WTC11 (cell line): ENCODE results near the gene BCAR3. TPM values are rescaled to one million over a fixed set of nuclear protein-coding genes. Genes with fewer than 3 reads are reported as not detected.

Experiments used
- ATAC-seq: fragments of 200-7000 bp; cut with Tn5 transposase; 2 replicates; pipeline ENCODE4 v1.10.0; 2021; ENCODE audit warnings: mild to moderate bottlenecking, moderate library complexity
- CTCF ChIA-PET: fragments of 300-600 bp; sonication (Branson Sonifier 250); formaldehyde crosslinking; loops from one replicate; lab custom pipeline; 2021; ENCODE audit warnings: antibody characterized with exemption; lab: Charles Lee
- POLR2A ChIA-PET: fragments of 350-600 bp; sonication (Branson Sonifier 250); formaldehyde crosslinking; loops from one replicate; lab custom pipeline; 2021; ENCODE audit warnings: antibody characterized with exemption; lab: Charles Lee
- DNase-seq: peaks from one replicate; pipeline ENCODE4 v3.0.0; 2021; ENCODE audit warnings: low spot score
- H3K27ac Mint-ChIP-seq: 2 replicates; pipeline ENCODE4 v1.8.0; 2021; ENCODE audit warnings: mixed read lengths
- H3K27me3 Mint-ChIP-seq: 2 replicates; pipeline ENCODE4 v1.8.0; 2021; ENCODE audit warnings: low read depth, mild to moderate bottlenecking, moderate library complexity, mixed read lengths
- H3K36me3 Mint-ChIP-seq: 2 replicates; pipeline ENCODE4 v1.8.0; 2021; ENCODE audit warnings: mixed read lengths
- H3K4me1 Mint-ChIP-seq: 2 replicates; pipeline ENCODE4 v1.8.0; 2022; ENCODE audit warnings: mixed read lengths
- H3K4me3 Mint-ChIP-seq: 2 replicates; pipeline ENCODE4 v1.8.0; 2021; ENCODE audit warnings: mild to moderate bottlenecking, moderate library complexity, mixed read lengths
- H3K9me3 Mint-ChIP-seq: 2 replicates; pipeline ENCODE4 v1.8.0; 2021; ENCODE audit warnings: mixed read lengths
- ATF1 ChIP-seq: sonication (generic); formaldehyde crosslinking; IDR thresholded peaks from 2 replicates; pipeline ENCODE4 v1.8.1; 2023; ENCODE audit warnings: mild to moderate bottlenecking, moderate library complexity, missing genetic modification reagents
- CBFB ChIP-seq: sonication (generic); formaldehyde crosslinking; IDR thresholded peaks from 2 replicates; pipeline ENCODE4 v1.8.1; 2022; ENCODE audit warnings: mild to moderate bottlenecking, low read depth, missing genetic modification reagents
- EMX1 ChIP-seq: fragments of 250-450 bp; sonication (Bioruptor Pico); IDR thresholded peaks from 2 replicates; pipeline ENCODE4 v1.8.0; 2021; ENCODE audit warnings: mild to moderate bottlenecking
- ESRRA ChIP-seq: sonication (generic); formaldehyde crosslinking; IDR thresholded peaks from 2 replicates; pipeline ENCODE4 v1.8.1; 2022; ENCODE audit warnings: mild to moderate bottlenecking, missing genetic modification reagents, borderline replicate concordance
- GABPB1 ChIP-seq: sonication (generic); formaldehyde crosslinking; IDR thresholded peaks from 2 replicates; pipeline ENCODE4 v1.8.1; 2023; ENCODE audit warnings: mild to moderate bottlenecking, missing genetic modification reagents
- GTF2I ChIP-seq: fragments of 250-450 bp; sonication (Bioruptor Pico); conservative IDR thresholded peaks from 2 replicates; pipeline ENCODE4 v1.4.0; 2021; ENCODE audit warnings: mild to moderate bottlenecking
- JAZF1 ChIP-seq: fragments of 250-450 bp; sonication (Bioruptor Pico); IDR thresholded peaks from 2 replicates; pipeline ENCODE4 v1.9.0; 2021; ENCODE audit warnings: moderate library complexity, mild to moderate bottlenecking, inconsistent platforms
- NFE2L1 ChIP-seq: sonication (generic); formaldehyde crosslinking; IDR thresholded peaks from 2 replicates; pipeline ENCODE4 v1.8.1; 2023; ENCODE audit warnings: missing genetic modification reagents
- NR2C2 ChIP-seq: sonication (generic); formaldehyde crosslinking; IDR thresholded peaks from 2 replicates; pipeline ENCODE4 v1.8.0; 2022; ENCODE audit warnings: mild to moderate bottlenecking, missing genetic modification reagents
- NR3C1 ChIP-seq: sonication (generic); formaldehyde crosslinking; conservative IDR thresholded peaks from 2 replicates; pipeline ENCODE4 v1.8.1; 2023; ENCODE audit warnings: low read depth, mild to moderate bottlenecking, missing genetic modification reagents
- ZNF121 ChIP-seq: sonication (generic); formaldehyde crosslinking; IDR thresholded peaks from 2 replicates; pipeline ENCODE4 v1.8.0; 2023; ENCODE audit warnings: missing genetic modification reagents
- ZNF232 ChIP-seq: sonication (generic); formaldehyde crosslinking; IDR thresholded peaks from 2 replicates; pipeline ENCODE4 v1.8.0; 2022; ENCODE audit warnings: mild to moderate bottlenecking, missing genetic modification reagents
- ZNF671 ChIP-seq: fragments of 250-450 bp; sonication (Bioruptor Pico); IDR thresholded peaks from 2 replicates; pipeline ENCODE4 v1.8.0; 2021; ENCODE audit warnings: mild to moderate bottlenecking
- total RNA-seq: library from RNA; stranded (reverse); gene quantifications from 3 replicates; pipeline ENCODE4 v1.2.3, GENCODE V29; 2021
- TF ChIP-seq, protein P1 (sequence below): sonication (generic); formaldehyde crosslinking; IDR thresholded peaks from 2 replicates; pipeline ENCODE4 v1.8.0; 2022; ENCODE audit warnings: mild to moderate bottlenecking, missing genetic modification reagents
- TF ChIP-seq, protein P2 (sequence below): fragments of 250-450 bp; sonication (Bioruptor Pico); IDR thresholded peaks from 2 replicates; pipeline ENCODE4 v1.9.0; 2021; ENCODE audit warnings: mild to moderate bottlenecking
- TF ChIP-seq, protein P3 (sequence below): fragments of 250-450 bp; sonication (Bioruptor Pico); IDR thresholded peaks from 2 replicates; pipeline ENCODE4 v1.8.0; 2021; ENCODE audit warnings: mild to moderate bottlenecking
- TF ChIP-seq, protein P4 (sequence below): sonication (generic); formaldehyde crosslinking; IDR thresholded peaks from 2 replicates; pipeline ENCODE4 v1.8.1; 2022; ENCODE audit warnings: missing genetic modification reagents, borderline replicate concordance
- TF ChIP-seq, protein P5 (sequence below): sonication (generic); formaldehyde crosslinking; IDR thresholded peaks from 2 replicates; pipeline ENCODE4 v1.8.1; 2022; ENCODE audit warnings: low read depth, missing genetic modification reagents, borderline replicate concordance
- TF ChIP-seq, protein P6 (sequence below): fragments of 250-450 bp; sonication (Bioruptor Pico); IDR thresholded peaks from 2 replicates; pipeline ENCODE4 v1.9.0; 2021; ENCODE audit warnings: moderate library complexity, mild to moderate bottlenecking, inconsistent platforms, borderline replicate concordance

The BCAR3 gene
- total RNA-seq, 1 experiment from 2014 or later = 14.8 TPM

DNA sequence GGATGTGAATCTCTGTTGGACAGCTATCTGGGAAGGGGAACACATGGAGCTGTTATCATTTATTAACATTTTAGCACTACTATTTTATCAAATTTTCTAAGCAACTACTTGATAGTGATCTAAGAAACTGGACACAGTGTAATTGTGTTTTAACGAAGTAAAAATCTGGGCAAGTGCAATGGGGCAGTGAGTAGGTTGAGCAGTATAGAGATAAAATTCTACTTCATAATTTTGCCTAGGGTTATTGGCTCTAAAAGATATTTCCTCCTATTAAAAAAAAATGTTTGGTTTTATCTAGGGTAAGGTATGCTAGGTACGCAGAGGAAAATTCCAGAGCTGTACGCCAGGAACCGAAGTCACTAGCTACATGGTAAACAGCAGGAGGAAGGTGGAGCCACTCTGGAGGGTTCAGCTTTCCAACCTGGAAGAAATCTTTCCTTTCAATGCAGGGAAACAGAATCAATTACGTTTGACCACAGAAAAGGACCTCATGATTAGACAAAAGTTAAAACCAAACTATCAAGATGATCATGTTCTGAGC, 43.3 kb downstream of the BCAR3 start:
- POLR2A ChIA-PET = interaction anchor here (0.6 to 0.7 kb wide), 2 partner anchors 23 to 72 kb away, joined by 3 to 6 read pairs; no protein-coding TSS in a partner anchor
- H3K36me3 Mint-ChIP-seq = peaks cover 15% of the 10 kb centered on the region
- DNase-seq = no peak
- no peaks in the 10 kb centered on the region for H3K27me3 Mint-ChIP-seq
- TF ChIP-seq JAZF1 (no peak), GABPB1 (CRISPR knock-in tag) (no peak), ZNF232 (CRISPR knock-in tag) (no peak), NFE2L1 (CRISPR knock-in tag) (no peak), NR3C1 (CRISPR knock-in tag) (no peak), NR2C2 (CRISPR knock-in tag) (no peak), ESRRA (CRISPR knock-in tag) (no peak), ZNF671 (no peak), EMX1 (CRISPR knock-in tag) (no peak), ATF1 (CRISPR knock-in tag) (no peak), CBFB (CRISPR knock-in tag) (no peak)
- TF ChIP-seq, protein P1, sequence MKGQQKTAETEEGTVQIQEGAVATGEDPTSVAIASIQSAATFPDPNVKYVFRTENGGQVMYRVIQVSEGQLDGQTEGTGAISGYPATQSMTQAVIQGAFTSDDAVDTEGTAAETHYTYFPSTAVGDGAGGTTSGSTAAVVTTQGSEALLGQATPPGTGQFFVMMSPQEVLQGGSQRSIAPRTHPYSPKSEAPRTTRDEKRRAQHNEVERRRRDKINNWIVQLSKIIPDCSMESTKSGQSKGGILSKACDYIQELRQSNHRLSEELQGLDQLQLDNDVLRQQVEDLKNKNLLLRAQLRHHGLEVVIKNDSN (CRISPR knock-in tag) = no peak
- TF ChIP-seq, protein P2, sequence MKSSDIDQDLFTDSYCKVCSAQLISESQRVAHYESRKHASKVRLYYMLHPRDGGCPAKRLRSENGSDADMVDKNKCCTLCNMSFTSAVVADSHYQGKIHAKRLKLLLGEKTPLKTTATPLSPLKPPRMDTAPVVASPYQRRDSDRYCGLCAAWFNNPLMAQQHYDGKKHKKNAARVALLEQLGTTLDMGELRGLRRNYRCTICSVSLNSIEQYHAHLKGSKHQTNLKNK (CRISPR knock-in tag) = no peak
- TF ChIP-seq, protein P3, sequence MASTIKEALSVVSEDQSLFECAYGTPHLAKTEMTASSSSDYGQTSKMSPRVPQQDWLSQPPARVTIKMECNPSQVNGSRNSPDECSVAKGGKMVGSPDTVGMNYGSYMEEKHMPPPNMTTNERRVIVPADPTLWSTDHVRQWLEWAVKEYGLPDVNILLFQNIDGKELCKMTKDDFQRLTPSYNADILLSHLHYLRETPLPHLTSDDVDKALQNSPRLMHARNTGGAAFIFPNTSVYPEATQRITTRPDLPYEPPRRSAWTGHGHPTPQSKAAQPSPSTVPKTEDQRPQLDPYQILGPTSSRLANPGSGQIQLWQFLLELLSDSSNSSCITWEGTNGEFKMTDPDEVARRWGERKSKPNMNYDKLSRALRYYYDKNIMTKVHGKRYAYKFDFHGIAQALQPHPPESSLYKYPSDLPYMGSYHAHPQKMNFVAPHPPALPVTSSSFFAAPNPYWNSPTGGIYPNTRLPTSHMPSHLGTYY (CRISPR knock-in tag) = no peak
- TF ChIP-seq, protein P4, sequence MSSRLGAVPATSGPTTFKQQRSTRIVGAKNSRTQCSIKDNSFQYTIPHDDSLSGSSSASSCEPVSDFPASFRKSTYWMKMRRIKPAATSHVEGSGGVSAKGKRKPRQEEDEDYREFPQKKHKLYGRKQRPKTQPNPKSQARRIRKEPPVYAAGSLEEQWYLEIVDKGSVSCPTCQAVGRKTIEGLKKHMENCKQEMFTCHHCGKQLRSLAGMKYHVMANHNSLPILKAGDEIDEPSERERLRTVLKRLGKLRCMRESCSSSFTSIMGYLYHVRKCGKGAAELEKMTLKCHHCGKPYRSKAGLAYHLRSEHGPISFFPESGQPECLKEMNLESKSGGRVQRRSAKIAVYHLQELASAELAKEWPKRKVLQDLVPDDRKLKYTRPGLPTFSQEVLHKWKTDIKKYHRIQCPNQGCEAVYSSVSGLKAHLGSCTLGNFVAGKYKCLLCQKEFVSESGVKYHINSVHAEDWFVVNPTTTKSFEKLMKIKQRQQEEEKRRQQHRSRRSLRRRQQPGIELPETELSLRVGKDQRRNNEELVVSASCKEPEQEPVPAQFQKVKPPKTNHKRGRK (CRISPR knock-in tag) = no peak
- TF ChIP-seq, protein P5, sequence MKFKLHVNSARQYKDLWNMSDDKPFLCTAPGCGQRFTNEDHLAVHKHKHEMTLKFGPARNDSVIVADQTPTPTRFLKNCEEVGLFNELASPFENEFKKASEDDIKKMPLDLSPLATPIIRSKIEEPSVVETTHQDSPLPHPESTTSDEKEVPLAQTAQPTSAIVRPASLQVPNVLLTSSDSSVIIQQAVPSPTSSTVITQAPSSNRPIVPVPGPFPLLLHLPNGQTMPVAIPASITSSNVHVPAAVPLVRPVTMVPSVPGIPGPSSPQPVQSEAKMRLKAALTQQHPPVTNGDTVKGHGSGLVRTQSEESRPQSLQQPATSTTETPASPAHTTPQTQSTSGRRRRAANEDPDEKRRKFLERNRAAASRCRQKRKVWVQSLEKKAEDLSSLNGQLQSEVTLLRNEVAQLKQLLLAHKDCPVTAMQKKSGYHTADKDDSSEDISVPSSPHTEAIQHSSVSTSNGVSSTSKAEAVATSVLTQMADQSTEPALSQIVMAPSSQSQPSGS (CRISPR knock-in tag) = no peak
- no peak overlapping the region for H3K4me3 Mint-ChIP-seq
- peak overlapping the region; percentile 89 for H3K27ac Mint-ChIP-seq
- no peak for ATAC-seq
- H3K9me3 Mint-ChIP-seq = peaks cover 7% of the 10 kb centered on the region
- CTCF ChIA-PET = interaction anchor here (0.8 to 4.7 kb wide), 11 partner anchors 9 to 206 kb away, joined by 3 to 38 read pairs (median 4); partner anchors contain the start of gene BCAR3
- peaks cover 55% of the 10 kb centered on the region for H3K4me1 Mint-ChIP-seq

DNA sequence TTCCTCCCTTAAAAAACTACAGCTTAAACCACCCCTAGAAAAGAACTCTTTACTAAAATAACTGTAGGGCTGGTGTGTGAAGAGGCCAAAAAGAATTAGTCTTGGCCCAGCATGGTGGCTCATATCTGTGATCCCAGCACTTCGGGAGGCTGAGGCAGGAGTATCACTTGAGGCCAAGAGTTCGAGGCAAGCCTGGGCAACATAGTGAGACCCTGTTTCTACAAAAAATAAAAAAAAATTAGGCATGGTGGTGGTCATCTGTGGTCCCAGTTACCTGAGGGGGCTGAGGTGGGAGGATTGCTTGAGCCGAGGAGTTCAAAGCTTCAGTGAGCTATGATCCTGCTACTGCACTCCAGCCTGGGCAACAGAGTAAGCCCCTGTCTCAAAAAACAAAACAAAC, 44.9 kb downstream of the BCAR3 start:
- H3K9me3 Mint-ChIP-seq = peaks cover 7% of the 10 kb centered on the region
- H3K4me3 Mint-ChIP-seq = no peak overlapping the region
- no peaks in the 10 kb centered on the region for H3K27me3 Mint-ChIP-seq
- POLR2A ChIA-PET = interaction anchor here (0.6 to 1.7 kb wide), 4 partner anchors 7 to 184 kb away, joined by 3 to 6 read pairs (median 4); partner anchors contain the start of gene BCAR3
- H3K4me1 Mint-ChIP-seq = peaks cover 44% of the 10 kb centered on the region
- H3K36me3 Mint-ChIP-seq = peaks cover 15% of the 10 kb centered on the region
- ATAC-seq = peak; percentile 3; the same call in 1 of the 2 replicates
- peak overlapping the region; percentile 97 for H3K27ac Mint-ChIP-seq
- no peak for DNase-seq
- TF ChIP-seq ZNF121 (CRISPR knock-in tag) (peak; percentile 98), GTF2I (CRISPR knock-in tag) (peak; percentile 95), JAZF1 (no peak)
- TF ChIP-seq, protein P6, sequence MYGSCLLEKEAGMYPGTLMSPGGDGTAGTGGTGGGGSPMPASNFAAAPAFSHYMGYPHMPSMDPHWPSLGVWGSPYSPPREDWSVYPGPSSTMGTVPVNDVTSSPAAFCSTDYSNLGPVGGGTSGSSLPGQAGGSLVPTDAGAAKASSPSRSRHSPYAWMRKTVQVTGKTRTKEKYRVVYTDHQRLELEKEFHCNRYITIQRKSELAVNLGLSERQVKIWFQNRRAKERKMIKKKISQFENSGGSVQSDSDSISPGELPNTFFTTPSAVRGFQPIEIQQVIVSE (CRISPR knock-in tag) = no peak
- CTCF ChIA-PET = interaction anchor here (0.5 to 4.8 kb wide), 14 partner anchors 9 to 332 kb away, joined by 3 to 52 read pairs (median 6); partner anchors contain the start of gene BCAR3
